Upper lobe of left lung (tissue), 6 donors: ENCODE data around the gene SIDT1. TPM values are rescaled to one million over a fixed set of nuclear protein-coding genes. Genes with fewer than 3 reads are reported as not detected.

ENCODE experiments used
- ATAC-seq, 2 donors: fragments of 200-7000 bp; cut with Tn5 transposase; one replicate each; pipeline ENCODE4 v1.9.1; 2022; ENCODE audit warnings: mild to moderate bottlenecking in 2 of 2, moderate library complexity in 2 of 2; ENCODE audit not compliant: low FRiP score in 2 of 2
- DNase-seq, 2 donors: peaks; one replicate each; pipeline ENCODE4 v3.0.0-alpha.2; 2019 to 2020
- H3K27ac ChIP-seq, 4 donors: fragments of 200-600 bp; sonication (generic); one replicate each; pipeline ENCODE4 v1.5.1; 2016 to 2019
- H3K27me3 ChIP-seq, 4 donors: fragments of 200-600 bp; sonication (generic); one replicate each; pipeline ENCODE4 v1.5.1; 2017 to 2019
- H3K36me3 ChIP-seq, 4 donors: fragments of 200-600 bp; sonication (generic); one replicate each; pipeline ENCODE4 v1.5.1; 2016 to 2019
- H3K4me1 ChIP-seq, 4 donors: fragments of 200-600 bp; sonication (generic); one replicate each; pipeline ENCODE4 v1.5.1; 2018 to 2019
- H3K4me3 ChIP-seq, 4 donors: fragments of 200-600 bp; sonication (generic); one replicate each; pipeline ENCODE4 v1.5.1; 2017 to 2019; ENCODE audit warnings: mild to moderate bottlenecking in 2 of 4, moderate library complexity in 1 of 4
- H3K9me3 ChIP-seq, 4 donors: fragments of 200-600 bp; sonication (generic); one replicate each; pipeline ENCODE4 v1.5.1; 2018 to 2019
- EP300 ChIP-seq, 4 donors: sonication (generic); formaldehyde crosslinking; IDR thresholded peaks; one replicate each; pipeline ENCODE4 v1.5.1; 2017; ENCODE audit warnings: antibody characterized with exemption in 4 of 4, control low read depth in 2 of 4
- POLR2A ChIP-seq, 4 donors: fragments of 450-650 bp; IDR thresholded peaks; one replicate each; pipeline ENCODE4 v1.5.1; 2016 to 2017; ENCODE audit warnings: antibody characterized with exemption in 4 of 4, mild to moderate bottlenecking in 2 of 4
- POLR2AphosphoS5 ChIP-seq, 2 donors: sonication (generic); formaldehyde crosslinking; IDR thresholded peaks; one replicate each; pipeline ENCODE4 v1.5.1; 2017; ENCODE audit warnings: antibody characterized with exemption in 2 of 2
- WGBS, 2 donors: methylation state at CpG; one replicate each; pipeline ENCODE4 v1.1.5; 2017 to 2018; 5-methylcytosine and 5-hydroxymethylcytosine counted together
- total RNA-seq, 6 donors: library from RNA; depleted of rRNA in 4 of 6; stranded (reverse); fragments of >200 nt in 4 of 6; gene quantifications; one replicate each; pipeline versions ENCODE4 v1.1.0 to v1.2.1, GENCODE V29; 2016 to 2021
- TF ChIP-seq, protein P1 (sequence below), 6 experiments: fragments of 450-650 bp in 4 of 6; fragments of 200-600 bp in 2 of 6; sonication (generic) in 2 of 6; IDR thresholded peaks; one replicate each; pipeline ENCODE4 v1.5.1; 2016 to 2019; ENCODE audit warnings: antibody characterized with exemption in 6 of 6
- donor health status: DM: no; HTN: no; CAD: no; lungs with moderate emphysema.
- donor health status: DM: no; HTN: yes; CAD: no; lungs with severe emphysema.

The SIDT1 gene
- total RNA-seq, 6 donors from 2014 or later = 2.6 to 37.5 (median 9.5) TPM

DNA sequence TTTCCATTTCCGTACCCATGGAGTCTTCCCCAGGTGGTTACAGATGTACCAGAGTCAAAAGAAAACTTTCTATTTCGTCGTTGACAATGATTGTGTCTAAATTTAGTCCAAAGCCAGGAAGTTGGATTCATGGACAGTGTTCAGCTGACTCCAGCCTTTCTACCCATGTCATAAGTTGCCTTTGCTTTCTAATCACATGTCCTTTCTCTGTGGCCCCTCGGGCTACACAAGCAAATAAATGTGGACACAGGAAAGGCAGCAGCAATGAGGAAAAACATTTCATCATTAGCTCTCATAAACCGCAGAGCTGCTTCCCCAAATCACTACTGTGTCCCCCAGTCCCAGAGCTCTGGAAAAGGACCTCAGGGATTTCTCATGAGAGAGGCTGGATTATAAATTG is 82.0 kb downstream of the SIDT1 start:
- H3K4me3 ChIP-seq = no peak overlapping the region
- peak overlapping the region in 3 of 4 donors; percentile 13 to 70 (median 53) for H3K27ac ChIP-seq
- peaks cover 0 to 3% (median 0%) of the 10 kb centered on the region in 4 donors for H3K4me1 ChIP-seq
- DNase-seq (peak in 1 of 2 donors; percentile 29), ATAC-seq (peak in 1 of 2 donors; percentile 73)
- TF ChIP-seq POLR2A (IDR thresholded peaks at IDR 0.05) = no peak
- TF ChIP-seq, protein P1, sequence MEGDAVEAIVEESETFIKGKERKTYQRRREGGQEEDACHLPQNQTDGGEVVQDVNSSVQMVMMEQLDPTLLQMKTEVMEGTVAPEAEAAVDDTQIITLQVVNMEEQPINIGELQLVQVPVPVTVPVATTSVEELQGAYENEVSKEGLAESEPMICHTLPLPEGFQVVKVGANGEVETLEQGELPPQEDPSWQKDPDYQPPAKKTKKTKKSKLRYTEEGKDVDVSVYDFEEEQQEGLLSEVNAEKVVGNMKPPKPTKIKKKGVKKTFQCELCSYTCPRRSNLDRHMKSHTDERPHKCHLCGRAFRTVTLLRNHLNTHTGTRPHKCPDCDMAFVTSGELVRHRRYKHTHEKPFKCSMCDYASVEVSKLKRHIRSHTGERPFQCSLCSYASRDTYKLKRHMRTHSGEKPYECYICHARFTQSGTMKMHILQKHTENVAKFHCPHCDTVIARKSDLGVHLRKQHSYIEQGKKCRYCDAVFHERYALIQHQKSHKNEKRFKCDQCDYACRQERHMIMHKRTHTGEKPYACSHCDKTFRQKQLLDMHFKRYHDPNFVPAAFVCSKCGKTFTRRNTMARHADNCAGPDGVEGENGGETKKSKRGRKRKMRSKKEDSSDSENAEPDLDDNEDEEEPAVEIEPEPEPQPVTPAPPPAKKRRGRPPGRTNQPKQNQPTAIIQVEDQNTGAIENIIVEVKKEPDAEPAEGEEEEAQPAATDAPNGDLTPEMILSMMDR (IDR thresholded peaks at IDR 0.05) = no peak
- no peak for TF ChIP-seq POLR2AphosphoS5 (IDR thresholded peaks at IDR 0.05)
- no peak for TF ChIP-seq EP300 (IDR thresholded peaks at IDR 0.05)
- peaks cover 0 to 8% (median 2%) of the 10 kb centered on the region in 4 donors for H3K36me3 ChIP-seq
- no peaks in the 10 kb centered on the region for H3K9me3 ChIP-seq
- WGBS, 2 donors = 45 to 56% methylated on average over 5 of the region's 5 CpGs
- no peaks in the 10 kb centered on the region for H3K27me3 ChIP-seq

- peak in 1 of 2 donors; percentile 40 for ATAC-seq
- H3K4me1 ChIP-seq = peaks cover 0 to 3% (median 0%) of the 10 kb centered on the region in 4 donors
- H3K27me3 ChIP-seq = no peaks in the 10 kb centered on the region
- no peaks in the 10 kb centered on the region for H3K9me3 ChIP-seq
- 81 to 88% methylated on average over 4 of the region's 4 CpGs for WGBS, 2 donors
- H3K36me3 ChIP-seq = peaks cover 0 to 4% (median 2%) of the 10 kb centered on the region in 4 donors
- TF ChIP-seq, protein P1 (IDR thresholded peaks at IDR 0.05) = no peak
- TF ChIP-seq POLR2A (IDR thresholded peaks at IDR 0.05) = no peak
- TF ChIP-seq EP300 (IDR thresholded peaks at IDR 0.05) = no peak
- no peak for TF ChIP-seq POLR2AphosphoS5 (IDR thresholded peaks at IDR 0.05)
- H3K4me3 ChIP-seq = no peak overlapping the region
- no peak overlapping the region for H3K27ac ChIP-seq
- no peak for DNase-seq
Observed at GRCh38 chr3:113615976-113616375, 83.6 kb downstream of the SIDT1 start.

DNA sequence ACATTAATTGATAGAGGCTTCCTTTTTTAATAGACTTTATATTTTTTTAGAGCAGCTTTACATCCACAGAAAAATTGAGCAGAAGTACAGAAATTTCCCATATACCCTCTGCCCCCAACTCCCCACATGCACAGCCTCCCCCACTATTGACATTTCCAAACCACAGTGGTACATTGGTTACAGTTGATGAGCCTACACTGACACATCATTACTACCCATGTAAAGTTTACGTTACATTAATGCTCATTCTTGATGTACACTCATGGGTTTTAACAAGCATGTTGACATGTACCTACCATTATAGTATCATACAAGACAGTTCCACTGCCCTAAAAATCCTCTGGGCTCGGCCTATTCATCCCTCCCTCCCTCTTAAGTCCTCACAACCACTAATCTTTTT is 85.4 kb downstream of the SIDT1 start:
- Histone ChIP-seq H3K4me3 (no peak overlapping the region), H3K36me3 (no peaks in the 10 kb centered on the region), H3K27me3 (no peaks in the 10 kb centered on the region), H3K27ac (no peak overlapping the region), H3K4me1 (peaks cover 0 to 3% (median 0%) of the 10 kb centered on the region in 4 donors), H3K9me3 (no peaks in the 10 kb centered on the region)
- TF ChIP-seq POLR2A (IDR thresholded peaks at IDR 0.05) (no peak), POLR2AphosphoS5 (IDR thresholded peaks at IDR 0.05) (no peak), EP300 (IDR thresholded peaks at IDR 0.05) (no peak)
- TF ChIP-seq, protein P1 (IDR thresholded peaks at IDR 0.05) = no peak
- DNase-seq (no peak), ATAC-seq (no peak)
- 91 to 98% methylated on average over 2 of the region's 2 CpGs for WGBS, 2 donors

DNA sequence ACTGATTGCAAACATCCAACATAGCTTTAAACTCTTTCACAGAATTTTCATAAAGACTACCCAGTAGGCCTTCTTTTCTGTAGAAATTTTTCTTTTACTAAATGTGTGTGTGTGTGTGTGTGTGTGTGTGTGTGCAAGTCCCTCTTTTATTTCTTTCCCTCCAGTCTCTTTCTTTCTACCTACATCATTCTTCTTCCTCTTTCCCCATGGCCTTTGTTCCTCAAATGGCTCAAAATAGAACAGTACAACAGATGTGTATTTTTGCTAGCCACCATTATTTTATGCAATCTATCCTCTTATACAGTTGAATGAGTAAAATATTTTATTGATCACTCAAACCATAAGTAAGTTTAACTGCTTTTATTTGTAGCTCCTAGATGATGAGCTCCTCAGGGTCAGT is 87.7 kb downstream of the SIDT1 start:
- Histone ChIP-seq H3K4me1 (no peaks in the 10 kb centered on the region), H3K27ac (no peak overlapping the region), H3K36me3 (peaks cover 0 to 6% (median 0%) of the 10 kb centered on the region in 4 donors), H3K27me3 (no peaks in the 10 kb centered on the region), H3K9me3 (no peaks in the 10 kb centered on the region), H3K4me3 (no peak overlapping the region)
- no peak for ATAC-seq
- no peak for DNase-seq
- no peak for TF ChIP-seq EP300 (IDR thresholded peaks at IDR 0.05)
- no peak for TF ChIP-seq POLR2A (IDR thresholded peaks at IDR 0.05)
- TF ChIP-seq, protein P1 (IDR thresholded peaks at IDR 0.05) = no peak
- TF ChIP-seq POLR2AphosphoS5 (IDR thresholded peaks at IDR 0.05) = no peak

DNA sequence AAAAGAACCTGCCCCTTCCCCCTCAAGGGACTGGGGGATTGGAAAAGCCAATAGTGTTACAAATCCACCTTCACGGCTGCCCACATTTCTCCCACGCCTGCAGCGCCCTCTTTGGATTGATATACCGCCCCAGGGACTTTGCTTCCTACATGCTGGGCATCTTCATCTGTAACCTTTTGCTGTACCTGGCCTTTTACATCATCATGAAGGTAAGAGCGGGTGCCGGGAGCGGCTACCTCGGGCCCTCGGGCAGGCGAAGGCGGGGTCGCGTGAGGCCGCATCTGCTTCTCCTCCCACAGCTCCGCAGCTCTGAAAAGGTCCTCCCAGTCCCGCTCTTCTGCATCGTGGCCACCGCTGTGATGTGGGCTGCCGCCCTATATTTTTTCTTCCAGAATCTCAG is 91.0 kb downstream of the SIDT1 start:
- ATAC-seq = no peak
- no peak for TF ChIP-seq POLR2AphosphoS5 (IDR thresholded peaks at IDR 0.05)
- TF ChIP-seq, protein P1 (IDR thresholded peaks at IDR 0.05) = no peak
- TF ChIP-seq POLR2A (IDR thresholded peaks at IDR 0.05) = no peak
- no peak for TF ChIP-seq EP300 (IDR thresholded peaks at IDR 0.05)
- DNase-seq = peak in 1 of 2 donors; percentile 55
- WGBS, 2 donors = 76 to 78% methylated on average over 16 to 19 of the region's 19 CpGs
- H3K27me3 ChIP-seq = no peaks in the 10 kb centered on the region
- H3K27ac ChIP-seq = no peak overlapping the region
- no peak overlapping the region for H3K4me3 ChIP-seq
- H3K9me3 ChIP-seq = no peaks in the 10 kb centered on the region
- H3K36me3 ChIP-seq = peaks cover 0 to 6% (median 0%) of the 10 kb centered on the region in 4 donors
- no peaks in the 10 kb centered on the region for H3K4me1 ChIP-seq
